PC-9 (cell line): ENCODE data around the gene CCDC24.

Source experiments
- EZH2 ChIP-seq: fragments of 200-600 bp; sonication (generic); IDR thresholded peaks from 2 replicates; pipeline ENCODE4 v1.8.0; 2017; ENCODE audit warnings: antibody characterized with exemption, low read depth
- TF ChIP-seq, protein P1 (sequence below): fragments of 200-600 bp; sonication (generic); conservative IDR thresholded peaks from 2 replicates; pipeline ENCODE4 v1.6.1; 2017; ENCODE audit warnings: mixed run types, antibody characterized with exemption, mild to moderate bottlenecking, moderate library complexity

DNA sequence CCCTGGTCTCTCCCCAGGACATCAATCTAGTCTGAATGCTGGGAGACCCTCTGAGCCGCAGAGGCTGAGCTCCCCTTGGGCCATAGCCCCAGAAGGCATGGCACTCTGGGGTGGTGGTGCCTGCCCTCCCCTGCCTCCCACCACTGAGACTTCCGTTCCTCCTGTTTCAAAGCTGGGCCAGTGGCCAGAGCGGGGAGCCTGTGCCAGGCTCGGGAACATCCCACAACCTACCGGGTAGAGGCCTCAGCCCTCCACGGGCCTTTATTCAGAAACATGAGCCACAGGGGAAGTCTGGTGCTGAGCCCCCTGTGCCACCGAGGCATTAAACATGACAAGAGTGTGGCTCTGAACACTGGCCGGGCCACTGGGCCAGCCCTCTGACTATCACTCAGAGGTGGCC is 8.1 kb downstream of the CCDC24 start:
- TF ChIP-seq, protein P1, sequence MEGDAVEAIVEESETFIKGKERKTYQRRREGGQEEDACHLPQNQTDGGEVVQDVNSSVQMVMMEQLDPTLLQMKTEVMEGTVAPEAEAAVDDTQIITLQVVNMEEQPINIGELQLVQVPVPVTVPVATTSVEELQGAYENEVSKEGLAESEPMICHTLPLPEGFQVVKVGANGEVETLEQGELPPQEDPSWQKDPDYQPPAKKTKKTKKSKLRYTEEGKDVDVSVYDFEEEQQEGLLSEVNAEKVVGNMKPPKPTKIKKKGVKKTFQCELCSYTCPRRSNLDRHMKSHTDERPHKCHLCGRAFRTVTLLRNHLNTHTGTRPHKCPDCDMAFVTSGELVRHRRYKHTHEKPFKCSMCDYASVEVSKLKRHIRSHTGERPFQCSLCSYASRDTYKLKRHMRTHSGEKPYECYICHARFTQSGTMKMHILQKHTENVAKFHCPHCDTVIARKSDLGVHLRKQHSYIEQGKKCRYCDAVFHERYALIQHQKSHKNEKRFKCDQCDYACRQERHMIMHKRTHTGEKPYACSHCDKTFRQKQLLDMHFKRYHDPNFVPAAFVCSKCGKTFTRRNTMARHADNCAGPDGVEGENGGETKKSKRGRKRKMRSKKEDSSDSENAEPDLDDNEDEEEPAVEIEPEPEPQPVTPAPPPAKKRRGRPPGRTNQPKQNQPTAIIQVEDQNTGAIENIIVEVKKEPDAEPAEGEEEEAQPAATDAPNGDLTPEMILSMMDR: no peak
- no peak for TF ChIP-seq EZH2
